CD4-positive, alpha-beta T cell treated with Interferon alpha-2 for 1 hour (primary cell): ENCODE data around the gene NSD1.
"Not testable (repeated sequence)": the region's sequence is repeated elsewhere in the genome, so short reads cannot be mapped to it uniquely, and the experiment has no call there.

ENCODE experiments used
- DNase-seq, 2 donors: peaks; one replicate each; pipeline ENCODE4 v3.0.0-alpha.2; 2020 to 2022

Gene NSD1

GRCh38 chr5:177334155-177334551 lies 200.6 kb downstream of the NSD1 start:
- DNase-seq: no peak

- no peak for DNase-seq
Measured at GRCh38 chr5:177334781-177335700, 201.5 kb downstream of the NSD1 start.

GRCh38 chr5:177335701-177336065 lies 202.1 kb downstream of the NSD1 start:
- DNase-seq: no peak

GRCh38 chr5:177336112-177336511 lies 202.5 kb downstream of the NSD1 start:
- DNase-seq: peak; percentile 25 to 27

GRCh38 chr5:177336603-177337494 lies 203.3 kb downstream of the NSD1 start:
- DNase-seq: no peak

GRCh38 chr5:177338251-177339106 lies 204.9 kb downstream of the NSD1 start:
- DNase-seq: no peak

- DNase-seq: no peak
Measured at GRCh38 chr5:177339107-177339638, 205.6 kb downstream of the NSD1 start.

GRCh38 chr5:177343000-177343399 lies 209.4 kb downstream of the NSD1 start:
- DNase-seq: not testable (repeated sequence)

- DNase-seq: no peak
Measured at GRCh38 chr5:177343777-177344176, 210.2 kb downstream of the NSD1 start.

- DNase-seq: no peak
Measured at GRCh38 chr5:177344891-177345290, 211.3 kb downstream of the NSD1 start.

- no peak for DNase-seq
Measured at GRCh38 chr5:177346820-177347219, 213.2 kb downstream of the NSD1 start.

- DNase-seq: no peak
Measured at GRCh38 chr5:177347699-177348098, 214.1 kb downstream of the NSD1 start.

- no peak for DNase-seq
Measured at GRCh38 chr5:177349362-177349647, 215.7 kb downstream of the NSD1 start.

GRCh38 chr5:177349762-177350161 lies 216.2 kb downstream of the NSD1 start:
- DNase-seq: no peak
